Endothelial cell of umbilical vein (primary cell): ENCODE data around the gene SPRN. TPM values are rescaled to one million over a fixed set of nuclear protein-coding genes. Genes with fewer than 3 reads are reported as not detected.

Source experiments
- BruUV-seq: library from RNA; stranded (reverse); fragments of 400-500 nt; replicated peaks from 2 replicates; lab custom pipeline; 2021; lab: Mats Ljungman, UMichigan
- CTCF ChIA-PET: fragments of 300-600, 350-600 bp; sonication (Branson Sonifier 250); formaldehyde crosslinking; loops from one replicate; lab custom pipeline; 2021; ENCODE audit warnings: antibody characterized with exemption, inconsistent platforms; lab: Charles Lee
- POLR2A ChIA-PET: fragments of 300-600, 350-600 bp; sonication (Branson Sonifier 250); formaldehyde crosslinking; loops from one replicate; lab custom pipeline; 2021; ENCODE audit warnings: antibody characterized with exemption, inconsistent platforms; lab: Charles Lee
- DNase-seq: peaks from one replicate; pipeline ENCODE4 v3.0.0-alpha.2; 2011; ENCODE audit warnings: low read depth, low spot score
- FAIRE-seq: peaks from 2 replicates; lab custom pipeline; 2011; peaks lifted over from hg19 to GRCh38; lab: Jason Lieb, UNC
- H2AFZ ChIP-seq: 2 replicates; pipeline ENCODE4 v1.6.0; 2012; ENCODE audit warnings: low read depth, low read length, control low read depth, inconsistent platforms
- H3K27ac ChIP-seq: 2 replicates; pipeline ENCODE4 v1.5.1; 2011; ENCODE audit warnings: low read depth, mild to moderate bottlenecking, control low read depth, low read length, moderate library complexity; ENCODE audit not compliant: insufficient read depth
- H3K27me3 ChIP-seq, 2 experiments: 2 replicates each; pipeline versions ENCODE4 v1.6.0 to v1.6.1; 2011; ENCODE audit warnings: low read length in 2 of 2, mixed read lengths in 1 of 2; ENCODE audit not compliant: control insufficient read depth in 2 of 2, insufficient read depth in 2 of 2
- H3K36me3 ChIP-seq, 2 experiments: 2 replicates in 1 of 2; 3 replicates in 1 of 2; pipeline ENCODE4 v1.5.1; 2011; ENCODE audit warnings: low read length in 2 of 2, mild to moderate bottlenecking in 1 of 2, moderate library complexity in 1 of 2; ENCODE audit not compliant: control insufficient read depth in 2 of 2, insufficient read depth in 2 of 2; ENCODE audit errors: extremely low read depth in 1 of 2
- H3K4me1 ChIP-seq: 3 replicates; pipeline ENCODE4 v1.5.1; 2011; ENCODE audit warnings: mild to moderate bottlenecking, low read length; ENCODE audit not compliant: control insufficient read depth, insufficient read depth; ENCODE audit errors: extremely low read depth
- H3K4me2 ChIP-seq: 2 replicates; pipeline ENCODE4 v1.6.1; 2011; ENCODE audit warnings: low read length, control low read depth, mixed read lengths; ENCODE audit not compliant: insufficient read depth
- H3K4me3 ChIP-seq, 3 experiments: fragments of 200-600 bp in 1 of 3; sonication (generic), shearing (Covaris generic) in 1 of 3; replicated peaks in 1 of 3; 2 replicates each; pipeline ENCODE4 v1.5.1; 2011 to 2016; ENCODE audit warnings: control low read depth in 3 of 3, low read length in 3 of 3, mild to moderate bottlenecking in 2 of 3, inconsistent platforms in 1 of 3, low read depth in 1 of 3, moderate library complexity in 1 of 3; ENCODE audit not compliant: insufficient read depth in 1 of 3
- H3K79me2 ChIP-seq: 2 replicates; pipeline ENCODE4 v1.6.0; 2012; ENCODE audit warnings: low read length, inconsistent platforms; ENCODE audit not compliant: control insufficient read depth, insufficient read depth
- H3K9ac ChIP-seq: replicated peaks from 2 replicates; pipeline ENCODE3; 2011; ENCODE audit warnings: low read length, control low read depth; ENCODE audit not compliant: insufficient read depth; ENCODE audit errors: extremely low read depth
- H3K9me1 ChIP-seq: replicated peaks from 3 replicates; pipeline ENCODE4 v1.6.0; 2011; ENCODE audit warnings: mild to moderate bottlenecking, low read length; ENCODE audit not compliant: control insufficient read depth, insufficient read depth; ENCODE audit errors: extremely low read depth
- H3K9me3 ChIP-seq: replicated peaks from 2 replicates; pipeline ENCODE4 v1.5.1; 2012; ENCODE audit warnings: low read length, inconsistent platforms; ENCODE audit not compliant: control insufficient read depth, insufficient read depth
- H4K20me1 ChIP-seq: replicated peaks from 2 replicates; pipeline ENCODE3; 2011; ENCODE audit warnings: mild to moderate bottlenecking, low read length; ENCODE audit not compliant: control insufficient read depth, insufficient read depth; ENCODE audit errors: extremely low read depth
- CTCF ChIP-seq, 2 donors: IDR thresholded peaks; 1 replicate in 1 of 2; 2 replicates in 1 of 2; pipeline ENCODE4 v1.5.1; 2011; ENCODE audit warnings: low read length in 2 of 2, mild to moderate bottlenecking in 2 of 2, moderate library complexity in 2 of 2, control low read depth in 1 of 2, inconsistent platforms in 1 of 2, low read depth in 1 of 2; ENCODE audit not compliant: insufficient read depth in 1 of 2; ENCODE audit errors: extremely low read depth in 1 of 2
- EZH2 ChIP-seq: IDR thresholded peaks from 2 replicates; pipeline ENCODE4 v1.6.1; 2012; ENCODE audit warnings: borderline replicate concordance, low read depth, mild to moderate bottlenecking, moderate library complexity, low read length, inconsistent platforms; ENCODE audit not compliant: severe bottlenecking
- FOS ChIP-seq: IDR thresholded peaks from 2 replicates; pipeline ENCODE4 v1.6.1; 2011; ENCODE audit warnings: mild to moderate bottlenecking, low read length, moderate library complexity, borderline replicate concordance; ENCODE audit not compliant: insufficient read depth
- GATA2 ChIP-seq: IDR thresholded peaks from 2 replicates; pipeline ENCODE4 v1.7.0; 2011; ENCODE audit warnings: low read depth, mild to moderate bottlenecking, moderate library complexity, mixed read lengths, low read length; ENCODE audit not compliant: insufficient read length, insufficient read depth
- JUN ChIP-seq: IDR thresholded peaks from 2 replicates; pipeline ENCODE4 v1.6.1; 2011; ENCODE audit warnings: borderline replicate concordance, low read depth; ENCODE audit not compliant: insufficient read length, insufficient read depth
- MAX ChIP-seq: IDR thresholded peaks from 2 replicates; pipeline ENCODE4 v1.6.1; 2011; ENCODE audit not compliant: insufficient read depth, insufficient read length
- MYC ChIP-seq: IDR thresholded peaks from one replicate; pipeline ENCODE4 v1.6.1; 2011; ENCODE audit warnings: mild to moderate bottlenecking, low read depth, low read length
- POLR2A ChIP-seq: IDR thresholded peaks from 2 replicates; pipeline ENCODE4 v1.6.1; 2012; ENCODE audit warnings: low read depth, mild to moderate bottlenecking, control low read depth, low read length
- POLR2AphosphoS5 ChIP-seq: IDR thresholded peaks from 2 replicates; pipeline ENCODE4 v1.6.1; 2012; ENCODE audit warnings: low read depth, mild to moderate bottlenecking, control low read depth, low read length, moderate library complexity; ENCODE audit not compliant: insufficient read depth
- dilution Hi-C: fragments of 300-500 bp; cut with MboI; formaldehyde crosslinking; loops from one replicate; pipeline ENCODE4 v1.15.0; 2019; ENCODE audit warnings: low sequenced_read_pairs; ENCODE audit not compliant: extremely low pct_ligation_motif_present
- intact Hi-C: fragments of 100-400 bp; cut with micrococcal nuclease; formaldehyde crosslinking; loops from one replicate; pipeline ENCODE4 v1.10.0; 2022
- polyA plus RNA-seq, 4 experiments: library from polyadenylated mRNA; depleted of rRNA in 3 of 4; stranded (reverse) in 3 of 4; unstranded in 1 of 4; fragments of >200 nt; gene quantifications; 2 replicates each; pipeline versions ENCODE4 v1.2.1 to v1.2.3, GENCODE V29; 2011 to 2012; ENCODE audit warnings: missing spikeins in 1 of 4
- total RNA-seq: library from RNA; stranded (reverse); gene quantifications from 2 replicates; pipeline ENCODE4 v1.2.3, GENCODE V29; 2021

Gene SPRN
- total and polyA plus RNA-seq, 2 donors (not counting 3 experiments of a cell fraction or from before 2014, with no cell fraction given) = 0.13 TPM; not detected in 1

- Histone ChIP-seq H2AFZ (no peak overlapping the region), H3K36me3 (no peaks in the 10 kb centered on the region), H3K4me1 (no peaks in the 10 kb centered on the region), H3K9ac (no peak overlapping the region), H3K27ac (no peak overlapping the region), H3K9me1 (no peaks in the 10 kb centered on the region), H3K4me2 (no peak overlapping the region), H3K27me3 (no peaks in the 10 kb centered on the region), H3K79me2 (no peaks in the 10 kb centered on the region), H4K20me1 (no peaks in the 10 kb centered on the region), H3K9me3 (no peaks in the 10 kb centered on the region), H3K4me3 (no peak overlapping the region)
- ChIA-PET CTCF (no interaction called here), POLR2A (no interaction called here)
- no peak for TF ChIP-seq JUN
- no peak for TF ChIP-seq FOS
- TF ChIP-seq MAX = no peak
- no peak for TF ChIP-seq POLR2AphosphoS5
- no peak for TF ChIP-seq GATA2
- TF ChIP-seq EZH2 = no peak
- no peak for TF ChIP-seq POLR2A
- no peak for TF ChIP-seq CTCF (IDR thresholded peaks at IDR 0.05; ENCODE audit: extremely low read depth in 1 of 2, insufficient read depth in 1 of 2, low read depth in 1 of 2, low read length in 2 of 2)
- no peak for TF ChIP-seq MYC
- BruUV-seq = no TSS peak
- intact Hi-C loops = no loop called here
- FAIRE-seq = no peak
- no peak for DNase-seq
- dilution Hi-C loops = no loop called here
Observed at GRCh38 chr10:133445268-133445732, 20.9 kb upstream of the SPRN start.
